DOHH2 (cell line): ENCODE data around the gene MED14.

Experiments used
- EZH2phosphoT487 ChIP-seq: fragments of 200-600 bp; sonication (generic); IDR thresholded peaks from 2 replicates; pipeline ENCODE4 v1.6.1; 2017; ENCODE audit warnings: borderline replicate concordance, mild to moderate bottlenecking, antibody characterized with exemption, low read length, moderate library complexity, mixed read lengths
- TF ChIP-seq, protein P1 (sequence below): fragments of 200-600 bp; sonication (generic); IDR thresholded peaks from one replicate; pipeline ENCODE4 v1.5.1; 2014; ENCODE audit warnings: antibody characterized with exemption, mild to moderate bottlenecking, low read depth, low read length; ENCODE audit not compliant: poor library complexity, severe bottlenecking

GRCh38 chrX:40727581-40728252, 7.6 kb downstream of the MED14 start:
- no peak for TF ChIP-seq EZH2phosphoT487
- TF ChIP-seq, protein P1, sequence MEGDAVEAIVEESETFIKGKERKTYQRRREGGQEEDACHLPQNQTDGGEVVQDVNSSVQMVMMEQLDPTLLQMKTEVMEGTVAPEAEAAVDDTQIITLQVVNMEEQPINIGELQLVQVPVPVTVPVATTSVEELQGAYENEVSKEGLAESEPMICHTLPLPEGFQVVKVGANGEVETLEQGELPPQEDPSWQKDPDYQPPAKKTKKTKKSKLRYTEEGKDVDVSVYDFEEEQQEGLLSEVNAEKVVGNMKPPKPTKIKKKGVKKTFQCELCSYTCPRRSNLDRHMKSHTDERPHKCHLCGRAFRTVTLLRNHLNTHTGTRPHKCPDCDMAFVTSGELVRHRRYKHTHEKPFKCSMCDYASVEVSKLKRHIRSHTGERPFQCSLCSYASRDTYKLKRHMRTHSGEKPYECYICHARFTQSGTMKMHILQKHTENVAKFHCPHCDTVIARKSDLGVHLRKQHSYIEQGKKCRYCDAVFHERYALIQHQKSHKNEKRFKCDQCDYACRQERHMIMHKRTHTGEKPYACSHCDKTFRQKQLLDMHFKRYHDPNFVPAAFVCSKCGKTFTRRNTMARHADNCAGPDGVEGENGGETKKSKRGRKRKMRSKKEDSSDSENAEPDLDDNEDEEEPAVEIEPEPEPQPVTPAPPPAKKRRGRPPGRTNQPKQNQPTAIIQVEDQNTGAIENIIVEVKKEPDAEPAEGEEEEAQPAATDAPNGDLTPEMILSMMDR = no peak
